OCI-LY7 (cell line): ENCODE data around the gene GRM4.

Experiments used
- CTCF ChIP-seq: fragments of 200-600 bp; sonication (generic); conservative IDR thresholded peaks from 2 replicates; pipeline ENCODE4 v1.5.1; 2014; ENCODE audit warnings: mild to moderate bottlenecking, antibody characterized with exemption, low read length, moderate library complexity, mixed read lengths
- EZH2phosphoT487 ChIP-seq: fragments of 200-600 bp; sonication (generic); IDR thresholded peaks from 2 replicates; pipeline ENCODE4 v1.6.1; 2018; ENCODE audit warnings: low read depth, borderline replicate concordance, mild to moderate bottlenecking, mixed run types, antibody characterized with exemption, low read length, moderate library complexity, mixed read lengths

- TF ChIP-seq CTCF (no peak), EZH2phosphoT487 (no peak)
Measured at GRCh38 chr6:34157236-34157830, 11.4 kb upstream of the GRM4 start.
